MCF 10A (cell line): ENCODE data around the gene DXO. TPM values are rescaled to one million over a fixed set of nuclear protein-coding genes. Genes with fewer than 3 reads are reported as not detected.

Source experiments
- BruUV-seq: library from RNA; stranded (reverse); fragments of 400-500 nt; replicated peaks from 2 replicates; lab custom pipeline; 2021; lab: Mats Ljungman, UMichigan
- CTCF ChIA-PET: fragments of 300-600 bp; sonication (Branson Sonifier 250); formaldehyde crosslinking; extraction: SDS; loops from one replicate; lab custom pipeline; 2021; ENCODE audit warnings: antibody characterized with exemption, inconsistent platforms; lab: Yijun Ruan, JAX
- POLR2A ChIA-PET: fragments of 300-600, 350-650 bp; sonication (Branson Sonifier 250); formaldehyde crosslinking; extraction: SDS; loops from one replicate; lab custom pipeline; 2020; ENCODE audit warnings: antibody characterized with exemption, inconsistent platforms; lab: Yijun Ruan, JAX
- DNase-seq: peaks from one replicate; pipeline ENCODE4 v3.0.0-alpha.2; 2018; ENCODE audit not compliant: unreplicated experiment
- H3K27ac Mint-ChIP-seq: one replicate; pipeline ENCODE4 v1.8.0; 2022; ENCODE audit warnings: mild to moderate bottlenecking, low read depth, mixed read lengths; ENCODE audit not compliant: unreplicated experiment
- H3K27me3 Mint-ChIP-seq: one replicate; pipeline ENCODE4 v1.8.0; 2022; ENCODE audit warnings: mixed read lengths; ENCODE audit not compliant: insufficient read depth, unreplicated experiment
- H3K36me3 Mint-ChIP-seq: one replicate; pipeline ENCODE4 v1.8.0; 2022; ENCODE audit warnings: mild to moderate bottlenecking, moderate library complexity, mixed read lengths; ENCODE audit not compliant: insufficient read depth, unreplicated experiment
- H3K4me1 Mint-ChIP-seq: one replicate; pipeline ENCODE4 v1.8.0; 2022; ENCODE audit warnings: mixed read lengths; ENCODE audit not compliant: insufficient read depth, unreplicated experiment
- H3K4me3 Mint-ChIP-seq: one replicate; pipeline ENCODE4 v1.8.0; 2022; ENCODE audit warnings: mild to moderate bottlenecking, moderate library complexity, mixed read lengths; ENCODE audit not compliant: unreplicated experiment
- H3K9me3 Mint-ChIP-seq: one replicate; pipeline ENCODE4 v1.8.0; 2022; ENCODE audit warnings: mixed read lengths; ENCODE audit not compliant: unreplicated experiment
- intact Hi-C: fragments of 100-400 bp; cut with micrococcal nuclease; formaldehyde crosslinking; loops from 2 replicates; pipeline ENCODE4 v1.14.1; 2022
- total RNA-seq: library from RNA; stranded (reverse); gene quantifications from 2 replicates; pipeline ENCODE4 v1.2.3, GENCODE V29; 2022
- TF ChIP-seq, protein P1 (sequence below): fragments of 200-600 bp; IDR thresholded peaks from one replicate; pipeline ENCODE4 v1.8.0; 2022; ENCODE audit warnings: antibody characterized with exemption, mild to moderate bottlenecking; ENCODE audit not compliant: unreplicated experiment

DXO gene
- total RNA-seq, 1 experiment from 2014 or later: 41.4 TPM

DNA sequence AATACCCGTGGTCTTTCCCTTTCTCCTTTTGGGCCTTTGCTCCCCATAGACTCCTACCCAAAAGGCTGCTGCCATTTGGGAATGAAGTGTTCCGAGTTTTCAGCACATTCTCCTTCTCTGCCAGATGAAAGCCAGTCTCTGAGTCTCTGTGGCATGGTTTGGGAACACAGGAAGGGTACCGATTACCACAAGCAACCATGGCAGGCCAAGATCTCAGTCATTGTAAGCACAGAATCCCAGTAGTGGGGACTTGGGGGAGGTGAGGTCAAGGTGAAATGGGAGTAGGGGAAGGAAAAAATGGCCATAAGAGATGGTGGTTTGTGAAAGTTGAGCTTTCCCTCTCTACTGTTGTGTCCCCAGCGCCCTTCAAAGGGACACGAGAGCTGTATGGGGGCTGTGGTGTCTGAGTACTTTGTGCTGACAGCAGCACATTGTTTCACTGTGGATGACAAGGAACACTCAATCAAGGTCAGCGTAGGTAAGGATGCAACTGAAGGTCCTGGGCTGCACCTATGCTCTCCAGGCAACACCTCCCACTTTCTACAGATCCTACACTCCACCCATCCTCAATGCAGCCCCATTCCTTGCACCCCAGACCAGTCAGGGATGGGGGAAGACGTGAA lies 21.9 kb downstream of the DXO start:
- Mint-ChIP-seq H3K9me3 (no peaks in the 10 kb centered on the region), H3K36me3 (peaks cover 57% of the 10 kb centered on the region), H3K27me3 (no peaks in the 10 kb centered on the region), H3K27ac (peak overlapping the region; percentile 44), H3K4me3 (no peak overlapping the region), H3K4me1 (peaks cover 41% of the 10 kb centered on the region)
- ChIA-PET CTCF (interaction anchor here (0.6 to 3.9 kb wide), 8 partner anchors 12 to 373 kb away, joined by 3 to 32 read pairs (median 5); partner anchors contain the start of genes EHMT2 and ZBTB12), POLR2A (interaction anchor here (0.5 to 3.6 kb wide), 7 partner anchors 9 to 227 kb away, joined by 3 to 37 read pairs (median 4); partner anchors contain the start of genes DXO, EHMT2, NELFE and NEU1)
- TF ChIP-seq, protein P1, sequence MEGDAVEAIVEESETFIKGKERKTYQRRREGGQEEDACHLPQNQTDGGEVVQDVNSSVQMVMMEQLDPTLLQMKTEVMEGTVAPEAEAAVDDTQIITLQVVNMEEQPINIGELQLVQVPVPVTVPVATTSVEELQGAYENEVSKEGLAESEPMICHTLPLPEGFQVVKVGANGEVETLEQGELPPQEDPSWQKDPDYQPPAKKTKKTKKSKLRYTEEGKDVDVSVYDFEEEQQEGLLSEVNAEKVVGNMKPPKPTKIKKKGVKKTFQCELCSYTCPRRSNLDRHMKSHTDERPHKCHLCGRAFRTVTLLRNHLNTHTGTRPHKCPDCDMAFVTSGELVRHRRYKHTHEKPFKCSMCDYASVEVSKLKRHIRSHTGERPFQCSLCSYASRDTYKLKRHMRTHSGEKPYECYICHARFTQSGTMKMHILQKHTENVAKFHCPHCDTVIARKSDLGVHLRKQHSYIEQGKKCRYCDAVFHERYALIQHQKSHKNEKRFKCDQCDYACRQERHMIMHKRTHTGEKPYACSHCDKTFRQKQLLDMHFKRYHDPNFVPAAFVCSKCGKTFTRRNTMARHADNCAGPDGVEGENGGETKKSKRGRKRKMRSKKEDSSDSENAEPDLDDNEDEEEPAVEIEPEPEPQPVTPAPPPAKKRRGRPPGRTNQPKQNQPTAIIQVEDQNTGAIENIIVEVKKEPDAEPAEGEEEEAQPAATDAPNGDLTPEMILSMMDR: no peak
- intact Hi-C loops: loop anchor here (10.0 kb wide), 1 partner anchor 115 kb away; no protein-coding TSS in a partner anchor
- no peak for DNase-seq
- no TSS peak for BruUV-seq

DNA sequence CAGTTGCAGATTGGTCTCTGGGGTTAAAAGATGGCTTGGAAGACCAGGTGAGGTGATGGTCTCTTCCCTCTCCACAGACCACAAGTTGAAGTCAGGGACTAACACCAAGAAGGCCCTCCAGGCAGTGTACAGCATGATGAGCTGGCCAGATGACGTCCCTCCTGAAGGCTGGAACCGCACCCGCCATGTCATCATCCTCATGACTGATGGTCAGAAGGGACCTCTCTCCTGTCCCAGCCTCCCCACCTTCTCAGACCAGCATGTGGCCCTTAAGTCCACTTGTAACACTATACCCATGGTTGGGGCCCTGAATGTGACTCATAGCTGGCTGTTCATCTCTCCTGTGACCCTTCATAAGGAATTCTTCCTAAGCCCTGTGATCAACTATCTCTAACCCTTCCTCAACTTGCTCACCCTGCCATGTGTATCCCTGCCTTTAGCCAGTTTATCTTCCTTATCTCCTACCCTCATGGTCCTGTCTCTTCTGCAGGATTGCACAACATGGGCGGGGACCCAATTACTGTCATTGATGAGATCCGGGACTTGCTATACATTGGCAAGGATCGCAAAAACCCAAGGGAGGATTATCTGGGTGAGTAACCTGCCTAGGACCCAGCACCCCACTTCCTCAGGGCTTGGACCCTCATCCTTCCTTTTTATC lies 23.1 kb downstream of the DXO start:
- CTCF ChIA-PET: interaction anchor here (0.6 to 2.5 kb wide), 3 partner anchors 13 to 372 kb away, joined by 3 to 6 read pairs (median 3); partner anchors contain the start of gene ZBTB12
- POLR2A ChIA-PET: interaction anchor here (1.6 to 3.6 kb wide), 4 partner anchors 10 to 51 kb away, joined by 6 to 24 read pairs (median 8); partner anchors contain the start of genes DXO, EHMT2, NELFE and SKIC2
- BruUV-seq: no TSS peak
- Mint-ChIP-seq H3K4me1 (peaks cover 47% of the 10 kb centered on the region), H3K36me3 (peaks cover 52% of the 10 kb centered on the region), H3K27me3 (no peaks in the 10 kb centered on the region), H3K9me3 (no peaks in the 10 kb centered on the region), H3K27ac (peak overlapping the region; percentile 70), H3K4me3 (peak overlapping the region; percentile 17)
- intact Hi-C loops: no loop called here
- peak; percentile 54 for DNase-seq
- TF ChIP-seq, protein P1: no peak

DNA sequence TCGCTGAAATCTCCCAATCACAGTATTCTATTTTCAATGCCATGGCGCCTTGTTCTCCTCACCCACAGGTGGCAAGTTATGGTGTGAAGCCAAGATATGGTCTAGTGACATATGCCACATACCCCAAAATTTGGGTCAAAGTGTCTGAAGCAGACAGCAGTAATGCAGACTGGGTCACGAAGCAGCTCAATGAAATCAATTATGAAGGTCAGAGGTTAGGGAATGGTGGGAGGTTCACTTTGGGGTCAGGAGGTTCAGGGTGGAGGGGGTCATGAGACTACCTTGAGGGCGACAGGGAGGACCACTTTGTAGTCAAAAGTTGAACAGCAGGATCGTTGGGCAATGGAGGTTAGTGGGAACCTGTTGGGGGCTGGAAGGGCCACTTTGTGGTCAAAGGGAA lies 23.6 kb downstream of the DXO start:
- H3K27me3 Mint-ChIP-seq: no peaks in the 10 kb centered on the region
- POLR2A ChIA-PET: interaction anchor here (0.9 to 3.6 kb wide), 4 partner anchors 11 to 50 kb away, joined by 5 to 24 read pairs (median 7); partner anchors contain the start of genes DXO, EHMT2, NELFE and SKIC2
- peaks cover 47% of the 10 kb centered on the region for H3K4me1 Mint-ChIP-seq
- no peak overlapping the region for H3K4me3 Mint-ChIP-seq
- TF ChIP-seq, protein P1: no peak
- CTCF ChIA-PET: no interaction called here
- no peaks in the 10 kb centered on the region for H3K9me3 Mint-ChIP-seq
- H3K27ac Mint-ChIP-seq: peak overlapping the region; percentile 70
- DNase-seq: no peak
- intact Hi-C loops: no loop called here
- H3K36me3 Mint-ChIP-seq: peaks cover 46% of the 10 kb centered on the region
- no TSS peak for BruUV-seq

DNA sequence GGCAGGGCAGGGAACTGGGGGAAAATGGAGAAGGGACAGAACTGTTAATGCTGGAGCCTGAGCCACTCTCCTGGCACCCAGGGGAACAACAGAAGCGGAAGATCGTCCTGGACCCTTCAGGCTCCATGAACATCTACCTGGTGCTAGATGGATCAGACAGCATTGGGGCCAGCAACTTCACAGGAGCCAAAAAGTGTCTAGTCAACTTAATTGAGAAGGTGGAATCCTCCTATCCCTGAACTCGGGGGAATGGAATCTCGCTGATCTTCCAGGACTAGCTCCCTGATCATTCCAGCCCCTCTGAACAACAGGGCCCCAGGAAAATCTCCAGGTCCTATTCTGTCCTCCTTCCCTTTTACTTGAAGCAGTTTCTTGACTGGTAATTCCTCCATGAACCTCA lies 24.1 kb downstream of the DXO start:
- Mint-ChIP-seq H3K4me3 (peak overlapping the region; percentile 64), H3K27me3 (no peaks in the 10 kb centered on the region), H3K4me1 (peaks cover 47% of the 10 kb centered on the region), H3K9me3 (no peaks in the 10 kb centered on the region), H3K27ac (peak overlapping the region; percentile 70), H3K36me3 (peaks cover 42% of the 10 kb centered on the region)
- intact Hi-C loops: no loop called here
- BruUV-seq: no TSS peak
- ChIA-PET POLR2A (interaction anchor here (0.9 to 3.6 kb wide), 4 partner anchors 11 to 50 kb away, joined by 5 to 24 read pairs (median 7); partner anchors contain the start of genes DXO, EHMT2, NELFE and SKIC2), CTCF (interaction anchor here (0.6 kb wide), 1 partner anchor 9 kb away, joined by 3 read pairs; no protein-coding TSS in a partner anchor)
- no peak for DNase-seq
- TF ChIP-seq, protein P1: no peak
